Astrocyte of the spinal cord (primary cell): ENCODE data around the gene PRRT3.

Source experiments
- DNase-seq: peaks from one replicate; pipeline ENCODE4 v3.0.0; 2011; ENCODE audit warnings: low read depth, low spot score
- H3K4me3 ChIP-seq: 2 replicates; pipeline ENCODE4 v1.5.1; 2011; ENCODE audit warnings: low read depth, mild to moderate bottlenecking, low read length, moderate library complexity
- CTCF ChIP-seq: IDR thresholded peaks from 2 replicates; pipeline ENCODE4 v1.5.1; 2012; ENCODE audit warnings: low read depth, mild to moderate bottlenecking, low read length, inconsistent platforms
- in situ Hi-C: cut with HindIII; loops from 2 replicates; pipeline ENCODE4 v1.10.0; 2017; ENCODE audit warnings: low sequenced_read_pairs

The PRRT3 gene

DNA sequence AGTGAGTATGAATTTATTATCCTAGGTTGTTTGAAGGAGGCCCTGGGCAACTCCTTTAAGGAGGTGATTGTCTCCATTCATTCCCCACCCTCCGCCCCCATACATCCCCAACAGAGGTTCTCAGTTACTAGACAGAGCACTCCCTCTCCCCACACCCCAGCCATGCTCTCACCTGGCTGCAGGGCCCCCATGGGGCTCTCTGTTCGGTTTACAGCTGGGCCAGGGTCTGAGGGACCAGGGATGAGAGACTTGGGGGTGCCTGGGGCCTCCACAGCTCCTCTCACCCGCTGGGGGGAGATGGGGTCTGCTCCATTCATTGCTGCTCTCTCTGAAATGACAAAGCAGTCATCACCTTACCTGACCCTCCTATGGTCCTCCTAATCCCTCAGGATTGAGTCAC is 3.6 kb downstream of the PRRT3 start:
- in situ Hi-C loops: no loop called here
- no peak for TF ChIP-seq CTCF
- no peak overlapping the region for H3K4me3 ChIP-seq
- DNase-seq: no peak

DNA sequence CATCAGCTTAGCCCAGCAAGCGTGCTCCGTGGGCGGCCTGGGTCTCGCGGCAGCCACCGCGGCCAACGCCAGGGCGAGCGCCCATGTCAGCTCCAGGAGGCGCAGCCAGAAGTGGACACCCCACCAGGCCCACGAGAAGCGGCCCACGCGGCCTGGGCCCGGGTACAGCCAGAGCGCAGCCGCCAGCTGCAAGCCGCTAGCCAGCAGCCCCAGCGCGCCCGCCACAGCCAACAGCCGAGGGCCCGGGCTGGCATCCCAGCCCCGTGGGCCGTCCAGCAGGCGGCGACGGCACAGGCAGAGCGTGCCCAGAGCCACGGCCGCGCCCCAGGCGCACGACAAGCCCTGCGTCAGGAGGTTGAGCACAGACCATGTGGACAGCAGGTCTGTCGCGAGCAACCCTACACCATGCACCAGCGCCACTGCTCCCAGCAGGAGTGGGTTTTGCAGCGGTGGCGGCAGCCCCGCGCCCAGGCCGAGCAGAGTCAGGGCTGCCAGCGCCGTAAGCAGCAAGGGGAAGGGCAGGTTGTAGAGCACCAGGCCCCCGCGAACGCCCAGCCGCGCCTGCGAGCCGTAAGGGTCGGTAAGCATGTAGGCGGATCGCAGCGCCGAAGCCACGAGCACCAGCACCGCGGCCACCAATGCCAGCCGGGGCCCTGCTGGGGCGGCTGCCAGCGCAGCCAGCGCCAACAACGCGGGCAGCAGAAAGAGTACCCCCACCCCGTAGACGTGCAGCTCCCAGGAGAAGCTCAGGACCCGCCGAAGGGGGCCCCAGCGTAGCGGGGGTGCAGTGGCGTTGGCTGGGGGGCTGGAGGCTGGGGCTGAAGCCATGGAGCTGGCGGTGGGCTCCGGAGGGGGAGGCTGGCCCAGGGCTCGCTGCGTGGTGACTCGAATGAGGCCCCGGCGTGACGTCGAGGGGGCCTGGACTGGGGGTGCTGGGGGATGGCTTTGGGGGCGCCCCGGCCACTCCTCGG is 4.9 kb downstream of the PRRT3 start:
- peak overlapping the region; percentile 63 for H3K4me3 ChIP-seq
- TF ChIP-seq CTCF: peak; percentile 58
- DNase-seq: peak; percentile 71
- in situ Hi-C loops: no loop called here

DNA sequence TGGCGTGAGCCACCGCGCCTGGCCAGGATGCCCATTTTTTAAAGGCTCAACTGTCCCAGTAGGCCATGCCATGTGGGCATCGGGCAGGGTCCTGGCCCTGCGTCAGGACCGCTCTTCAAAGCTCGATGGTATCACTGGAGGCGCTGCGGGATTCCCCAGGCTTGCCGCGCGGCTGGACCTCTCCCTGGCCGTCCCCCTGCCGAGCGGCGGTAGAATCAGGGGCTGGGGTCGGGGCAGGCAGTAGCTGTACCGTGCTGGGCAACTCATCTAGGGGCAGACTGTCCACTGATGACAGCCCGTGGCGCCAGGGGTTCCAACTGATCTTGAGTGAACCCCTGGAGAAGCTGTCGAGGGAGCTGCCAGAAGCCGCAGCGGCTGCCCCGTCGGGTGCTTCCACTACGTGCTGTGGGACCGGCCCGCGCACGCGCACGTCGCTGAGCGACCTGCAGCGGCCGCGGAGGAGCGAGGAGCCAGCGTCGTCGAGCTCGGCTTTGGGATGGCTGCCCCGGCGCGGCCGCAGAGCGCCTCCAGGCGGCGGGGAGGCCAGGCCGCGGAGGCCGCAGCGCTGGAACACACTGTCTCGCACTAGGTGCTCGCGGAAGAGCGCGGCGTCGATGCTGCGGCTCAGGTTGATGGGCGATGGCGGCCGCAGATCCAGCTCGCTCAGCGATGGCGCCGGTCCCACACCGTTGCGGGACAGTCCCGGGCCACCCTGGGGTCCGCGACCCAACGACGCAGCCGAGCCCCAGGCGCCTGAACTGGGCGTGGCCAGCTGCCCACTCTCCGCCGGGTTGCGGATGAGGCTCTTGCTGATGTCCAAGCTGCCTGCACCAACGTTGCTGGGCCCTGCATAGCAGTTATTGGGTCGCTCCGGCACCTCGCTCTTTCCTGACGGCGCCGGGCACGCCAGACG is 5.8 kb downstream of the PRRT3 start:
- TF ChIP-seq CTCF: peak; percentile 69
- DNase-seq: peak; percentile 91
- in situ Hi-C loops: no loop called here
- H3K4me3 ChIP-seq: peak overlapping the region; percentile 63

DNA sequence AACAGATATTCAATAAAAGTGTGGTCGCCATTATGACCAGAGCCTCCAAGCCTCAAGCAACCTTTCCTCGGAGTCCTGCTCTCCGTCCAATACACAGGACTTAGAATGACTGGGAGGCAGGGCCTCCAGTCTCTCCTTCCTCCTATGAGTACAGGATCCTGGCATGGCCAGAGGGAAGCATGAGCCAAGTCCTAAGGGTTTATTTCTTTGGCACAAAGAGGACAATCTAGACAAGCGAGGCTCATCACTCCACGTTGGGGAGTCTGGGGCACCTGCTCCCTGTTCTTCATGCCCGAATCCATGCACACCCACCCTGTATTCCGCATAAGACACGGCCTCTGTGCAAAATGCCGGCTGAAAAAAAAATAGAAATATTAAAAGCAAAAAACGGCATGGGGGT is 6.8 kb downstream of the PRRT3 start:
- no peak for TF ChIP-seq CTCF
- in situ Hi-C loops: no loop called here
- H3K4me3 ChIP-seq: no peak overlapping the region
- no peak for DNase-seq

DNA sequence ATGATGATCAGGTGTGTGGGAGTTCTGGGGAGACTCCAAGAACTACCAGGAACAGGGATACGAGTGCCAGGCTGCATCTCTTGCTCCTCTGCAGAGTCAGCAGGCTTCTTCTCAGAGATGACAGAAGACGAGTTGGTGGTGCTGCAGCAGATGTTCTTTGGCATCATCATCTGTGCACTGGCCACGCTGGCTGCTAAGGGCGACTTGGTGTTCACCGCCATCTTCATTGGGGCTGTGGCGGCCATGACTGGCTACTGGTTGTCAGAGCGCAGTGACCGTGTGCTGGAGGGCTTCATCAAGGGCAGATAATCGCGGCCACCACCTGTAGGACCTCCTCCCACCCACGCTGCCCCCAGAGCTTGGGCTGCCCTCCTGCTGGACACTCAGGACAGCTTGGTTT is 7.9 kb downstream of the PRRT3 start:
- no peak for DNase-seq
- in situ Hi-C loops: no loop called here
- no peak overlapping the region for H3K4me3 ChIP-seq
- no peak for TF ChIP-seq CTCF

DNA sequence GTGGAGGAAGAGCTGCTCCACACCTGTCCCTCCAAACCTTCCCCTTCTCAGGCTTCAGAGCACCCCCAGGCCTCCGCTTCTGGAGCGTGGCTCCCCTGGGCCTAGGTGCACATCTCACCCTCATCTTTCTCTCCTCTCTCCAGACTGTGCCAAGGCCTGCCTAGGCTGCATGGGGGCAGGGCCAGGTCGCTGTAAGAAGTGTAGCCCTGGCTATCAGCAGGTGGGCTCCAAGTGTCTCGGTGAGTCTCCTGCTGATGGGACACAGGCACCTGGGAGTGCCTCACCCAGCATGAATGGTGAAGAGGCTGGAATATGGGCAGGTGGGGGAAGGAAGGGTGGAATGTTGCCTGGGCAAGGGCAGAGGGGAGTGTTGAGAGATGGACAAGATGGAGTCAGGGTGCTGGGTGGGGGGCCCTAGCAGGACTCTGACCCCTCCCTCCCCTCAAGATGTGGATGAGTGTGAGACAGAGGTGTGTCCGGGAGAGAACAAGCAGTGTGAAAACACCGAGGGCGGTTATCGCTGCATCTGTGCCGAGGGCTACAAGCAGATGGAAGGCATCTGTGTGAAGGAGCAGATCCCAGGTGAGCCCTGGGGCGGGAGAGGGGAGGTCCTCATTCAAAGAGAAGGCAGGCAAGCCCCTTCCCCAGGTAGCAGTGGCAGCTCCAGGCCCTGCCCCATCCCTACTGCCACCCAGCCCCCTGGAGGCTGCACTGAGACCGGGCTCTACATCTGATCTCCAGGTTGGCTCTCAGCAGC is 9.1 kb downstream of the PRRT3 start:
- no peak for TF ChIP-seq CTCF
- in situ Hi-C loops: no loop called here
- DNase-seq: no peak
- H3K4me3 ChIP-seq: no peak overlapping the region
